Gastroesophageal sphincter (tissue), 4 donors: Measurements from ENCODE around the gene ATP5F1E. TPM values are rescaled to one million over a fixed set of nuclear protein-coding genes. Genes with fewer than 3 reads are reported as not detected.

ENCODE experiments used
- total RNA-seq, 4 donors: library from RNA; depleted of rRNA; stranded (reverse); fragments of >200 nt; gene quantifications; one replicate each; pipeline ENCODE4 v1.1.0, GENCODE V29; 2016

Gene ATP5F1E
- total RNA-seq, 4 donors from 2014 or later: 23.1 to 40.6 (median 35.4) TPM

Other genes with a start within 250 kb of the ATP5F1E start
- gene GNAS-AS1, start 181.4 kb downstream of the ATP5F1E start, total RNA-seq: under 1 TPM in 1 of 4 donors, not detected in 3; 0.19 TPM
- gene GNAS, start 179.6 kb downstream of the ATP5F1E start, total RNA-seq: 100 to 1,000 TPM; 521 to 893 (median 652) TPM
- gene NELFCD, start 51.1 kb downstream of the ATP5F1E start, total RNA-seq: 10 to 100 TPM; 26.5 to 48.6 (median 36.1) TPM
- gene CTSZ, start 25.1 kb downstream of the ATP5F1E start, total RNA-seq: 100 to 1,000 TPM; 167 to 222 (median 176) TPM
- under 1 TPM in 1 of 4 donors, not detected in 3; 0.15 TPM for gene TUBB1, start 12.9 kb downstream of the ATP5F1E start, total RNA-seq
- gene PRELID3B, start 10.5 kb upstream of the ATP5F1E start, total RNA-seq: 10 to 100 TPM; 35.1 to 60.8 (median 40.0) TPM
- gene ZNF831, start 131.5 kb upstream of the ATP5F1E start, total RNA-seq: 1 to 10 TPM in 1 of 4 donors, under 1 TPM in 3; 0.15 to 1.2 (median 0.37) TPM